ENCODE results near the gene AUTS2.

AUTS2 gene

DNA sequence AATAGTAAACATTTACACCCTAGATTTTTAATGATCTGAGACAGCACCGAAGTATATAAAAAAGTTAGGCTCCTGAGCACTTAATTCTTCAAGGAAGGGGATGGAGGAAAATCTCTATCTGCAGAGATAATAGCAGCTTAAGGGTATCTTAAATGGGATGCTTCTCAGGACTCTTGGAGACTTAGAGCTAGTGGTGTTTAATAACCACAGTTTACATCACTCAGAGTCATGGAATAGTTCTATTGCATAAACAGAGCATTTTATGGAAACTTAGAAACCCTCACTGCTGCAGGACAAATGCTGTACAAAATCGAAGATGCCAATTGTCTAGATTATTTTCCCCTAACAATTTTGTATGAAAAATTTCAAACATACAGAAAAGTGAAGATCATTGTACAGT, 1134.8 kb downstream of the AUTS2 start:
- Histone ChIP-seq H3K4me1 (ENCODE audit: insufficient read depth, poor library complexity, severe bottlenecking) (peaks cover 4% of the 10 kb centered on the region), H3K27ac (ENCODE audit: poor library complexity, severe bottlenecking) (no peak overlapping the region), H3K4me3 (ENCODE audit: severe bottlenecking) (no peak overlapping the region), H3K9me3 (ENCODE audit: severe bottlenecking) (no peaks in the 10 kb centered on the region), H3K36me3 (ENCODE audit: low read depth) (no peaks in the 10 kb centered on the region), H3K27me3 (ENCODE audit: insufficient read depth, poor library complexity, severe bottlenecking) (no peaks in the 10 kb centered on the region)
- no peak for TF ChIP-seq CTCF (IDR thresholded peaks at IDR 0.05; ENCODE audit: poor library complexity, severe bottlenecking)
- ATAC-seq (ENCODE audit: low read depth) (no peak), DNase-seq (ENCODE audit: low spot score) (no peak)

DNA sequence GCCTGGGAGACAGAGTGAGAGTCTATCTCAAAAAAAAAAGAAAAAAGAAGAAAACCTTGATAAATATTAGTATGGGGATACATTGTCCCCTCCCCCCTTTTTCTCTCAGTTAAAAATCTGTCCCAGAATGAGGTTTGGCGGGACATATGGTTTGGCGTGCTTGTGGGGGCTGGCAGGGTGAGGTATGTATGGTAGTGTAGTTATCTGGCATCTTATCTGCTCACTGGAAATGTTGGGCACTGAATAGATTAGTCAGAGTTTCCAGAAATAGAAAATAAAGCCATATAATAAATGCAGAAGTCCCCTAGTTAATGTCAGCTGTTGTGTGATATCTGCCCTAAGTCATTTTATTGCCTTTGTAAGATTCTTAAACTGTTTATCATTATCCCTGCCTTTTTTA, 1136.1 kb downstream of the AUTS2 start:
- peaks cover 4% of the 10 kb centered on the region for H3K4me1 ChIP-seq (ENCODE audit: insufficient read depth, poor library complexity, severe bottlenecking)
- ATAC-seq (ENCODE audit: low read depth) (no peak), DNase-seq (ENCODE audit: low spot score) (no peak)
- no peaks in the 10 kb centered on the region for H3K27me3 ChIP-seq (ENCODE audit: insufficient read depth, poor library complexity, severe bottlenecking)
- no peak overlapping the region for H3K27ac ChIP-seq (ENCODE audit: poor library complexity, severe bottlenecking)
- no peak overlapping the region for H3K4me3 ChIP-seq (ENCODE audit: severe bottlenecking)
- H3K9me3 ChIP-seq (ENCODE audit: severe bottlenecking), result no peaks in the 10 kb centered on the region
- H3K36me3 ChIP-seq (ENCODE audit: low read depth), result no peaks in the 10 kb centered on the region
- TF ChIP-seq CTCF (IDR thresholded peaks at IDR 0.05; ENCODE audit: poor library complexity, severe bottlenecking), result no peak

DNA sequence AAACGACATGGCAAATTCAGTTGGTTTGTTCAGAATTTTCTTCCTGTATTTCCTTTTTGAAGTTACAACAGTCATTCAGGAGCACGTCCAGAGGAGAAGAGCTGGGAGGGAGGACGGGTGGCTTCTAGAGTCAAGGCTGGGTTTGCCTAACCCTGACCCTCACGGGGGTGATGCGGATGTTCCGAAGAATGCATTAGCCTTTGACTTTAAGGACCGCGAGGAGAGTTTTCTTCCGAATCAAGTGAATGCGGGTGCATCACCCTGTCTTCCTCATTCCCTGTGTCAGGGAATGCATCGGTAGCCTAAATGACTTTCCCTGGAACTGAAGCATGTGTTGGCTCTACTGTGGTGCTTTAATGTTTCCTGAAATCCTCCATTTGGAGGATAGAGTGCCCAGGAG, 1137.0 kb downstream of the AUTS2 start:
- H3K4me3 ChIP-seq (ENCODE audit: severe bottlenecking), result no peak overlapping the region
- no peak overlapping the region for H3K27ac ChIP-seq (ENCODE audit: poor library complexity, severe bottlenecking)
- no peaks in the 10 kb centered on the region for H3K27me3 ChIP-seq (ENCODE audit: insufficient read depth, poor library complexity, severe bottlenecking)
- DNase-seq (ENCODE audit: low spot score), result no peak
- H3K36me3 ChIP-seq (ENCODE audit: low read depth), result no peaks in the 10 kb centered on the region
- H3K4me1 ChIP-seq (ENCODE audit: insufficient read depth, poor library complexity, severe bottlenecking), result peaks cover 4% of the 10 kb centered on the region
- ATAC-seq (ENCODE audit: low read depth), result no peak
- H3K9me3 ChIP-seq (ENCODE audit: severe bottlenecking), result no peaks in the 10 kb centered on the region
- TF ChIP-seq CTCF (IDR thresholded peaks at IDR 0.05; ENCODE audit: poor library complexity, severe bottlenecking), result no peak

GRCh38 chr7:70736715-70737460, 1138.6 kb downstream of the AUTS2 start:
- peaks cover 4% of the 10 kb centered on the region for H3K4me1 ChIP-seq (ENCODE audit: insufficient read depth, poor library complexity, severe bottlenecking)
- DNase-seq (ENCODE audit: low spot score), result no peak
- no peak overlapping the region for H3K4me3 ChIP-seq (ENCODE audit: severe bottlenecking)
- no peak overlapping the region for H3K27ac ChIP-seq (ENCODE audit: poor library complexity, severe bottlenecking)
- no peaks in the 10 kb centered on the region for H3K36me3 ChIP-seq (ENCODE audit: low read depth)
- H3K9me3 ChIP-seq (ENCODE audit: severe bottlenecking), result no peaks in the 10 kb centered on the region
- H3K27me3 ChIP-seq (ENCODE audit: insufficient read depth, poor library complexity, severe bottlenecking), result no peaks in the 10 kb centered on the region
- no peak for TF ChIP-seq CTCF (IDR thresholded peaks at IDR 0.05; ENCODE audit: poor library complexity, severe bottlenecking)
- peak; percentile 85 for ATAC-seq (ENCODE audit: low read depth)

GRCh38 chr7:70738151-70738885, 1140.0 kb downstream of the AUTS2 start:
- no peaks in the 10 kb centered on the region for H3K27me3 ChIP-seq (ENCODE audit: insufficient read depth, poor library complexity, severe bottlenecking)

More at GRCh38 chr7:70738151-70738885, 1140.0 kb downstream of the AUTS2 start:
- Histone ChIP-seq H3K4me1 (ENCODE audit: insufficient read depth, poor library complexity, severe bottlenecking) (peaks cover 4% of the 10 kb centered on the region), H3K36me3 (ENCODE audit: low read depth) (no peaks in the 10 kb centered on the region), H3K9me3 (ENCODE audit: severe bottlenecking) (no peaks in the 10 kb centered on the region), H3K4me3 (ENCODE audit: severe bottlenecking) (no peak overlapping the region), H3K27ac (ENCODE audit: poor library complexity, severe bottlenecking) (no peak overlapping the region)
- ATAC-seq (ENCODE audit: low read depth), result peak; percentile 67; the same call in 2 of the 3 replicates
- no peak for DNase-seq (ENCODE audit: low spot score)
- no peak for TF ChIP-seq CTCF (IDR thresholded peaks at IDR 0.05; ENCODE audit: poor library complexity, severe bottlenecking)
